GOT3 (cell line): ENCODE results near the gene KRTAP10-10.
"Not testable (repeated sequence)": the region's sequence is repeated elsewhere in the genome, so short reads cannot be mapped to it uniquely, and the experiment has no call there.

ENCODE experiments used
- DNase-seq: peaks from one replicate; lab custom pipeline; 2025; ENCODE audit warnings: mixed read lengths; lab: John Stamatoyannopoulos, UW

Gene KRTAP10-10

DNA sequence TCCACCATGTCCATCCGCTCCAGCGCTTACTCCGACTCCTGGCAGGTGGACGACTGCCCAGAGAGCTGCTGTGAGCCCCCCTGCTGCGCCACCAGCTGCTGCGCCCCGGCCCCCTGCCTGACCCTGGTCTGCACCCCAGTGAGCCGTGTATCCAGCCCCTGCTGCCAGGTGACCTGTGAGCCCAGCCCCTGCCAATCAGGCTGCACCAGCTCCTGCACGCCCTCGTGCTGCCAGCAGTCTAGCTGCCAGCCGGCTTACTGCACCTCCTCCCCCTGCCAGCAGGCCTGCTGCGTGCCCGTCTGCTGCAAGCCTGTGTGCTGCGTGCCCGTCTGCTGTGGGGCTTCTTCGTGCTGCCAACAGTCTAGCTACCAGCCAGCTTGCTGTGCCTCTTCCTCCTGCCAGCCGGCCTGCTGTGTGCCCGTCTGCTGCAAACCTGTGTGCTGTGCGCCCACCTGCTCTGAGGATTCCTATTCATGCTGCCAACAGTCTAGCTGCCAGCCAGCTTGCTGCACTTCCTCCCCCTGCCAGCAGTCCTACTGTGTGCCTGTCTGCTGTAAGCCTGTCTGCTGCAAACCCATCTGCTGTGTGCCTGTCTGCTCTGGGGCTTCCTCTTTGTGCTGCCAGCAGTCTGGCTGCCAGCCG lies 9.9 kb upstream of the KRTAP10-10 start:
- not testable (repeated sequence) for DNase-seq

DNA sequence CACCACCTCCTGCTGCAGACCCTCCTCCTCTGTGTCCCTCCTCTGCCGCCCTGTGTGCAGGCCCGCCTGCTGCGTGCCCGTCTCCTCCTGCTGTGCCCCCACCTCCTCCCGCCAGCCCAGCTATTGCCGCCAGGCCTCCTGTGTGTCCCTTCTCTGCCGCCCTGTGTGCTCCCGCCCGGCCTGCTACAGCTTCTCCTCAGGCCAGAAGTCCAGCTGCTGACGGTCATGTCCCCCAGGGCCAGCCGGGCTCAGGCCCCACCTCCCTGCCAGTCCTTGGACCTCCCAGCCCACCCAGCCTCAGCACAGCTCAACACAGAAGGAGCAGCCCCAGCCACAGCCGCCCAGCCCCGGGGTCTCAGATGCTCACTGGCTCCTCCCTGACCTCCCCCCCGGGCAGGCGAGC lies 9.3 kb upstream of the KRTAP10-10 start:
- DNase-seq: not testable (repeated sequence)

DNA sequence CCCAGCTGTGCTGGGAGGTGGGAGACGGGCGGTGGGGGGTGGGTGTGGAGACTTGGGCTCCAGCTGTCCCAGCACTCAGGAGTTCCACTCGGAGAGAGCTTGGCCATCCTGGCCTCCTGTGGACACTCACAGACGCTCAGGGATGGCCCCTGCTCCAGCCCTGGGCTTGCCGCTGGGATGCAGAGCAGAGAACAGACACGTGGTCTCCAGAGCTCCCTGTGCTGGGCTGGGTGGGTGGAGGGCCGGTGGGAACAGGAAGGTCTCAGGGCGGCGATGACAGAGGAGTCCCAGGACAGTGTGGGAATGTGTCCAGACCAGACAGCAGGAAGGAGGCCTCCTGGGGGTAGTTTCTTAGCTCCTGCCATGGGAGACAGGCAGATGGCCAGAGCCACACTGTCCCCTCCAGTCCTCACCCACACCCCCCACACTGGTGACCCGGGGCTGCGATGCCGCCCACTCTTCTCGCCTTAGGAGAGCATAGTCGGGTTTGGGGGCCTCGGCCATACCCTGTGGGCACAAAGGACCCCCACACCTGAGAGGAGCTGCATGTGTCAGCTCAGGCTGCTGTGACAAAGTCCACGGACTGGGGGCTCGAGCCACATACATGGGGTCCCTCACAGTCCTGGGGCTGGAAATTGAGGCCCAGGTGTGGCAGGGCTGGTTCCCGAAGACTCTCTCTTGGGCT lies 8.3 kb upstream of the KRTAP10-10 start:
- DNase-seq: no peak

DNA sequence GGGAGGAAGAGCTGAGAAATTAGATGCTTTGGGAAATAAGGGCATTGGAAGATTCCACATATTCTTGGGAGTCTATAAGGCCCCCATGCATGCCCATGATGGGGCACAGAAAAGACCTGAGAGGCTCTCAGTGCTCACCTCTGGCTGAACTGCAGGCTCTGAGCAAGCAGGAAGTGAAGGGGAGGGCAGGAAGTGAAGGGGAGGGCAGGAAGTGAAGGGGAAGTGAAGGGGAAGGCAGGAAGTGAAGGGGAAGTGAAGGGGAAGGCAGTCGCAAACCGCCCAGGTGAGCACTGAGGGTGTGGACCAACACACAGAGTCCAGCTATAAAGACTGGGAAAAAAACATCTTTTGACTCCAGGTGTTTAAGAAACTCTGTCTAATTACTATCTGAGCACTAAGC lies 6.7 kb upstream of the KRTAP10-10 start:
- no peak for DNase-seq

DNA sequence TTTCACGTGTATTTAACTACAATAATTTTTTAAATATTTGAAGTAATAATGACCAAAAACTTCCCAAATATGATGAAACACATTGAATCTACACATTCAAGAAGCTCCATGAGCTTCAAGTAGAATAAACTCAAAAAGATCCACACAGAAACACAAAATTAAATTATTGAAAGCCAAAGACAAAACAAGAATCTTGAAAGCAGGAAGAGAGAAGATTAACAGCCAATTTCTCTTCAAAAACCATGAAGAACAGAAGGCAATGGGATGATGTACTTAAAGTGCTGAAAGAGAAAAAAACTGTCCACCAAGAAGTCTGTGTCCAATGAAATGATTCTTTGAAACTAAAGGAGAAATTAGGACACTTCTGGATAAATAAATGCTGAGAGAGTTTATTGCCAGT lies 5.1 kb upstream of the KRTAP10-10 start:
- no peak for DNase-seq

DNA sequence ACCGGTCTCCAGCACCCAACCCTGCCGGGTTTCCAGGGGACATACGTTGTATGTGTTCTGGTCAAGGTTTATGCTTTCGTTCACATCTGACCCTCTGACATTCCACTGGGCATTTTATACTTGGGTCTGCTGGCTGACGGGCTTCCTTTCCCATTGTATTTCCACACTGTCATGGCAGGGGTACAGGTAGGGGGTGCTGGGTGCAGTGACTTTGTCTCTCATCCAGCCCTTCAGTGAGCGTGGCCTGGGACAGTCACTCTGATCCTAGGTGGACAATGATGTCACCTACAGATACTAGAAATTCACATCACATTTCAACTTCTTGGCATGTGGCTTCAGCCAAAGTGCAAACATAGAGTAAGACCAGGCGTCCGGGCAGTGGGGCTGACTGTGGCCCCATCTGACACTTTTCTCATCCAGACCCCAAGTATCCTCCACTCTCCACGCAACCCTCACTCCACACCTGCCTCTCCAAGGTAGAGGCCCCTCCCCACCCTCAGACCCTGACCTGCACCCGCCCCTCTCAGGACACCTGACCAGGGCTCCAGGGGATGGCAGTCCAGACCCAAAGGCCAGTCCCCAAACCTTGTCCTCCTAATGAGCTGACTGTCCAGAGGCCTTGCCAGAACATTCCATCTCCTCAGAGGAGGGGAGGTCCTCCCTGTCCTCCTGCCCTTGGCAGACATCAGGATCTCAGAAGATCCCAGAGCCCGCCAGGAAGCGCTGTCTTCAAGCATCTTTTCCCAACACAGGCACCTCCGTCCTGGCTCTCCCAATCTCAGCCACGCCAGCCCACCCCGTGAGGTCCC lies 743 bp upstream of the KRTAP10-10 start:
- DNase-seq: no peak

DNA sequence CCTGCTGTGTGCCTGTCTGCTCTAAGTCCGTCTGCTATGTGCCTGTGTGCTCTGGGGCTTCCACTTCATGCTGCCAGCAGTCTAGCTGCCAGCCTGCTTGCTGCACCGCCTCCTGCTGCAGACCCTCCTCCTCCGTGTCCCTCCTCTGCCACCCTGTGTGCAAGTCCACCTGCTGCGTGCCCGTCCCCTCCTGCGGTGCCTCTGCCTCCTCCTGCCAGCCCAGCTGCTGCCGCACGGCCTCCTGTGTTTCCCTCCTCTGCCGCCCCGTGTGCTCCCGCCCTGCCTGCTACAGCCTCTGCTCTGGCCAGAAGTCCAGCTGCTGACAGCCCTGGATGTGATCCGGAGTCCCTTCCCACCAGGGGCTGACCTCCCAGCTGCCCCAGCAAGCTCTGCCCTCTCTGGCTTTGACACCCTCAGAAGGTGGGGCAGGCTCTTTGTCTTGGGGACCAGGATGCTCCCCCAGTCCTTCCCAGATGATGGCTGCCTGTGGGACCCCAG lies 744 bp downstream of the KRTAP10-10 start:
- not testable (repeated sequence) for DNase-seq

DNA sequence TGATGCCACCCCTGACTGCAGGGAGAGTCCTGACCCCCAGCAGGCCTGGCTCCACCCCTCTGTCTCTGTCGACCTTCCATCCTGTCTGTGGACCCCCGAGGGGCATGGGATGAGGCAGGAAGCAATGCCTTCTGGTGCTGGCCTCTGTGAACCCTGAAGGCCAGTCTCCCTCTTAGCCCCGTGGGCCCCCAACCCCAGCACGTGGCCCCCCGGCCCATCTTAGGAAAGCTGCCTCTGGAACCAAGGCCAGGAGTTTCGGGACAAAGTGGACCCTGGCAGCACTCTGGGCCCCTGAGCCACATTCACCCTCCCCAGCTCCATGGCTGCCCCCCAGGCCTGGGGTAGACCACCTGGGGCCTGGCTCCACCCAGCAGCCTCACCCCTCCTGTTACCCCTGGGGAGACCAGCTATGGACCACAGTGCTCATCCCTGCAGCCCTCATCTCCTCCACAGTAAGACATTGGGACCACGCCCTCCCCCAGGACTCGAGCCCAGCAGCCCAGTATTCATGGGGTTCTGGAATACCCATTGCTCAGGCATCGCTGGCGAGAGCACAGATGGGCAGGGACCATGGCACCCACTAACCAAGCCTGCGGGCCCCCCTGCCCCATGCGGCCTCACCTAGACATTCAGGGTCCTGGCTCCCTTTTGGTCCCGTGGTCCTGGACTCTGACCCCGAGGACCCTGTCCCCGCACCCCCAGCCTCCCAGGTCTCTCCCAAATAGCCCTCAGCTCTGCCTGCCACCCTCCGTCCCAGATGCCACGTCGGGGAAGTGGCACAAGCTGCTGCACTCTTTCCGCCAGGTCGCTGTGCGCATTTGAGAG lies 1.6 kb downstream of the KRTAP10-10 start:
- DNase-seq: not testable (repeated sequence)

DNA sequence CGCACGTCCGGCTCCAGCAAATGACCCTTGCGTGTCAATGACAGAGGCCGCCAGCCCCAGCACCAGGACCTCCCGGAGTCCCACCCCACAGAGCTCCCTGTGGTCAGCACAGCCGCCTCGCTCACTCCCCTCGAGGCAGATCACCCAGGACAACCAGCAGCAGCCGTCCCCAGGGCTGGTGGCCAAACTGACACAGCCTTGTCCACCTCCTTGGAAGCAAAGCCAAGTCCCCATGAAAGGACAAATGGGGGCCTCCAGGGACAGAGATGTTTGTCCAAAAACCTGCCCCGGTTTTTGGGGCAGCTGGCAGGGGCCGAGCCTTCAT lies 2.1 kb downstream of the KRTAP10-10 start:
- DNase-seq: no peak

DNA sequence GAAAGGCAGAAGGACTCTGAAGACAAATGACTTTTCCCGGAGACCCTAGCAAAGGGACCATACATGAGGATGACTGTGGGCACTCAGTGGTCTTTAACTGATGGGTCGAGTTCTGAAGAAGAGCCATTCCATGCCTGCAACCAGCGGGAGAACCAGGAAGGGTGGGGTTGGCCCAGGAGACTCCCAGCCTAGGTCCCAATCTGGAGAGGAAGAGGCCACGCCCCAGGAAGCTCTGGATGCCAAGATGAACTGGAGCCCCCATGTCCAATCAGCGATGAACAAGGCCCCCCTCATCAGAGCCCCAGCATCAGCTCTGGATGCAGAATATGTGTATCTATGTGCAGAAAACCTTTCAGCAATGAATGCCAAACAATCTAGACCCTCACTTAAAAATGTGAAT lies 3.6 kb downstream of the KRTAP10-10 start:
- no peak for DNase-seq

DNA sequence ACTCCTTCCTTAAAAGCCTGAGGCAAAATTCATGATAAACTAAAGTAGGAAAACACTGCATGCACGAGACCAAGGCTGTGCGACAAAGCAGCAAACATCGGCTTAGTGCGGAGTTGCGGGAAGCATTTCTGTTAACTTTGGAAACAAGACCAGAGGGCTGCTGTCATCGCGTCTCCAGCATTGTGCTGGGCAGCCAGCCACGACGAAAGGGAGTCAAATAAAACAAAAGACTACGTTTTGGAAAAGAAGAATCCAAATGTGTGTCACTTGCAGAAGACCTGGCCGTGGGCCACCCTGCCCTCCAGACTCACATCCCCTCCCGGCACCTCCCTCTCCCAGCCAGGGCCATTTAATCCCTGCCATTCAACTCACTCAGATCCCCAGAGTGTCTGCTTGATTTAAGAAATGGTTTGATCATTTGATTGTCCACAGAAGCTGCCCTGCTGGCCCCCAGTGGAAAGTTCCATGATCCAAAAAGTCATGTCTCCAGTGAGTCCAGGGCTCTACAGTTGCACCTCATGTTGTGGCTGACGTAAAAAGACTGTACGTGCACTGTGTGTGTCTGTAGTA lies 6.7 kb downstream of the KRTAP10-10 start:
- DNase-seq: no peak

DNA sequence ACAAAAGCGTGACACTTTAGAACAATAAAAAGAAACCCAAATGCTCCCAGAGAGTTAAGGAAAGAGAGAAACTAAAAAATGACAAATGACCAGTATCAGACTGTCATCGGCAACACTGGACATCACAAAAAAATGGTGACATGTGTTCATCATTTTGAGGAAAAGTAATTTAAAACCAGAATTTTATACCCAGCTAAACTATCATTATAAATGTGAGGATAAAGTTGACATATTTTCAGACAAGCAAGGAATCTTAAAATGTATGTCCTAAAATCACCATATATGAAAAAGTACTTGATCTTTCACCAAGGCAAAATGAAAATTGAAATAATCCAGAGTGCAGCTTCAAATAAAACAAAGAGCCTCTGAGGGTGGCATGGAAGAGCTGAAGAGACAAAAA lies 7.7 kb downstream of the KRTAP10-10 start:
- no peak for DNase-seq

DNA sequence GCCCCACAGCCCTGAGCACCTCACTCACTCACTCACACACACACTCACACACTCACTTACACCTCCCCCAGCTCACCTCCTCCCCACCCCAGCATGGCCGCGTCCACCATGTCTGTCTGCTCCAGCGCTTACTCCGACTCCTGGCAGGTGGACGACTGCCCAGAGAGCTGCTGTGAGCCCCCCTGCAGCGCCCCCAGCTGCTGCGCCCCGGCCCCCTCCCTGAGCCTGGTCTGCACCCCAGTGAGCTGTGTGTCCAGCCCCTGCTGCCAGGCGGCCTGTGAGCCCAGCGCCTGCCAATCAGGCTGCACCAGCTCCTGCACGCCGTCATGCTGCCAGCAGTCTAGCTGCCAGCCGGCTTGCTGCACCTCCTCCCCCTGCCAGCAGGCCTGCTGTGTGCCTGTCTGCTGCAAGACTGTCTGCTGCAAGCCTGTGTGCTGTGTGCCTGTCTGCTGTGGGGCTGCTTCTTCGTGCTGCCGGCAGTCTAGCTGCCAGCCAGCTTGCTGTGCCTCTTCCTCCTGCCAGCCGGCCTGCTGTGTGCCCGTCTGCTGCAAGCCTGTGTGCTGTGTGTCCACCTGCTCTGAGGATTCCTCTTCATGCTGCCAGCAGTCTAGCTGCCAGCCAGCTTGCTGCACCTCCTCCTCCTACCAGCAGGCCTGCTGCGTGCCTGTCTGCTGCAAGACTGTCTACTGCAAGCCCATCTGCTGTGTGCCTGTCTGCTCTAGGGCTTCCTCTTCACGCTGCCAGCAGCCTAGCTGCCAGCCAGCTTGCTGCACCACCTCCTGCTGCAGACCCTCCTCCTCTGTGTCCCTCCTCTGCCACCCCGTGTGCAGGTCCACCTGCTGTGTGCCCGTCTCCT lies 9.4 kb downstream of the KRTAP10-10 start, which contains the start of gene KRTAP10-11:
Gene KRTAP10-11 (plus strand): TSS at position 49 of the 856 bp plus-strand sequence. CDS start 45 bp downstream, at position 94.
- DNase-seq: not testable (repeated sequence)

DNA sequence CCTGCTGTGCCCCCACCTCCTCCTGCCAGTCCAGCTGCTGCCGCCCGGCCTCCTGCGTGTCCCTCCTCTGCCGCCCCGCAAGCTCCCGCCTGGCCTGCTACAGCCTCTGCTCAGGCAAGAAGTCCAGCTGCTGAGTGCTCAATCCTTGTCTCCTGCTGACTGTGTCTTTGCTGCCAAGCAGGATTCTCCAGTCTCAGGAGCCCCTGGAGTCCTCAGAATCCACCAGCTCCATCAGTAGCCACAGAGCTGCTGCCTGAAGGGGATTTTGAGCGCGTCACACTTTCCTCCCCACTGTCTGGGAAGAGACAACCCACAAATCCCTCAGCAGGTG lies 10.0 kb downstream of the KRTAP10-10 start:
- DNase-seq: no peak

DNA sequence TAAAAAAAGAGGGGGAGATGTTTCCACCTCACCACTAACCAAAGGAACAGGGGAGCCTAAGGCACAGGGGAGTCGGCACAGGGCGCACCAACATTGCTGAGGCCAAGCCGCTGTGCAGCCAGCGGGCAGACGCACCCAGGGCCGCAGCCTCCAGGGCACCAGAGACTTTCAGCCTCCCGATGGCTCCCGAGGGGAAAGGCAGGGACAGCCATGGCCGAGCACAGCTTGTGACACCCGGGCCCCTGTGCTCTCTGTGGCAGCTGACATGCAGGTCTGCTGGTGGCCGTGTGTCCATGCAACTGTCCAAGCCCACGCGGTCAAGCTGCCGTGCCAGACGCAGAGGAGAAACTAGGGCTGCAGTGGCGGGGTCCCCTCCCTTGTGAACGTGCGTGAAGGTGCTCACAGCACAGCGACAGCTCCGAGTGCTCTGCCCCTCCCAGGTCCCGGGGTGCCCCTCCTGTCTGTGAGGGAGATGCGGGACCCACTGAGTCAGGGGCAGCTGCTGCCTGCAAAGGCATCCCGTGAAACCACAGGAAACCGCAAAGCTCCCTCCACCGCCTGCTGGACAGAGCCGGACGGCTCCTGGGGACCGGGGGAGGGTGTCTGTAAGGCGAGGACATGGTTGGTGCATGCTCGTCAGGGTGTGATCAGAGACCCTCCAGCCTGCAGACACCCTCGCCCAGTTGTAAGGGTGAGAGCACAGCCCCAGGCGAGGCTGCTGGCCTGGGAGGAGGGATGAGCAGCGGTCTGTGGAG lies 11.6 kb downstream of the KRTAP10-10 start:
- no peak for DNase-seq

DNA sequence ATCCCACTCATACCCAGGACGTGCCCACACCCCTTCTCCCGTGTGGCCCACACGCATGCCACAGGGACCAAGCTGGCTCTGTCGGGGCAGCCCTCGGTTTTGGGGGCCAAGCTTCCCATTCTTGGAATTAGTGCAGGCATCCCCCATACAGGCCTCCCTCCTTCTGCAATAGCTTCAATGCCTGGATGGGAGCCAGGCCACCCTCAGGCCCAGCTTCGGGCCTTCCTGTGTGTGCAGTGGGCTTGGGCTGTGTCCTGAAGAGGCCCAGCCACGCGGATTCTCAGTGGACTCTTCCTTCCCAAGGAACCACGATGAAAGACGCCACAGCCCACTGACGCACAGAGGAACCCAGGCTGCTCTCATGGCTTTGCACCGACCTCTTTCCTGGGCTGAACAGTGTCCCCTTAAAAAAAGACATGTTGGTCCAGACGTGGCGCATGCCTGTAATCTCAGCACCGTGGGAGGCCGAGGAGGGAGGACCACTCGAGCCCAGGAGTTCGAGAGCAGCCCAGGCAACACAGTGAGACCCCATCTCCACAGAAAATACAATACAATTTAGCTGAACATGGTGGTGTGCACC lies 12.5 kb downstream of the KRTAP10-10 start:
- DNase-seq: no peak

DNA sequence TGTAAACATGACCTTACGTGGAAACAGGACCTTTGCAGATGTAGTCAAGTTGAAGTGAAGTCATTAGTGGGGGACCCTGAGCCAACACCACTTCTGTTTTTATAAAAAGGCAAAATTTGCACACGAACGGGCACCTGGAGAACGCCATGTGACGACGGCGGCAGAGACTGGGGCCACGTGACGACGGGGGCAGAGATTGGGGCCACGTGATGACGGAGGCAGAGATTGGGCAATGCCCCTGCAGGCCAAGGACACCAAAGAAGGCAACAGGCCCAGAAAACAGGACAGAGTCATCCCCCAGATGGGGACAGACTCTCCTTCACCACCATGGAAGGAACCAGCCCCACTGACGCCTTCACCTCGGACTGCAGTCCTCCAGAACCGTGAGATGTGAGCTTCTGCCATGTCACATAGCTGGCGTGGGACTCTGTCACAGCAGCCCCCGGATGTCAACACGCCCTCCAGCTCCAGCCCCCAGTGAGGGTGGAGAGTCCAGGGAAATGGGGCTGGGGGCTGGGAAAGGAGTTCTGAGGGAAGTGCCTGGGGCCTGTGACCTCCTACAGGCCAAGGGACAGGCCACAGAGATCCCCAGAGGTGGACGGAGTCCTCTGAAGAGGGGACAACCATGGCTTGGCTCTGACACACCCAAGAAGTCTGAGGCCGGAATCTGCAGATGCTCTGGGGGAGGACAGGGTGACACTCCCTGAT lies 13.3 kb downstream of the KRTAP10-10 start:
- DNase-seq: no peak

DNA sequence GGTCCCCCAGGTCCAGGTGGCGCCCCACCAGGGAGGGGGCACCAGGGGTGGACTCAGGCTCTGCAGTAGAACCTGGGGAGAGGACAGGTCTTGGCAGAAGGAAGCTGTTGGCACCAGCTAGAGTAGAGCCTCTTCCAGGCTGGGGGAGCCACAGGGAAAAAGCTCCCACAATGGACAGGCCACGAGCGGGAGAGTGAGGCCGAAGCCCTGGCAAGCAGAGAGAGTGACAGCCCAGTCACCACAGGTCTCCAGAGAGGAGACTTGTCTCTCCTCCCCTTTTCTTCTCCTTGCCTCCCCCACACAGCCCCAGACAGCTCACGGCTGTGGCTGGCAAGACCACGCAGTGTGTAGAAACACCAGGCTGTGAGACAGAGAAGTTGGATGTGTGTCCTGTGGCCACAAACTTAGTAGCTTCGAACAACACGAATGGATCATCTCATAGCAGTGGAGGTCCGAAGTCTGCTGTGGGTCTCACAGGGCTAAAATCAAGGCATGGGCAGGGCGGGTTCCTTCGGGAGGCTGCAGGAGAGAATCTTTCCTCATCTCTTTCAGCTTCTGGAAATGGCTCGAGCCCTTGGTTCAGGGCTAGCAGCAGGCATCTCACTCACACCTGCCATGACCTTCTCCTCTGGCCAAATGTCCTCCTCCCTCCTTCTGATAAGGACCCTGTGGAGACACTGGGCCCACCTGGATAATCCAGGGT lies 14.0 kb downstream of the KRTAP10-10 start:
- no peak for DNase-seq
